NCI-H146 treated with DMSO at 0.1 percent for 48 hours (cell line): Measurements from ENCODE around the gene CSF2.
"Not testable (repeated sequence)": the region's sequence is repeated elsewhere in the genome, so short reads cannot be mapped to it uniquely, and the experiment has no call there.

Experiments
- DNase-seq: peaks from one replicate; lab custom pipeline; 2025; ENCODE audit not compliant: unreplicated experiment; lab: John Stamatoyannopoulos, UW

The CSF2 gene

GRCh38 chr5:132105688-132106087, 32.1 kb downstream of the CSF2 start:
- DNase-seq = no peak

GRCh38 chr5:132108495-132108894, 34.9 kb downstream of the CSF2 start:
- DNase-seq = not testable (repeated sequence)

- DNase-seq = not testable (repeated sequence)
Measured at GRCh38 chr5:132108957-132109356, 35.4 kb downstream of the CSF2 start.

GRCh38 chr5:132109494-132110053, 36.0 kb downstream of the CSF2 start:
- DNase-seq = no peak

GRCh38 chr5:132110195-132110594, 36.6 kb downstream of the CSF2 start:
- no peak for DNase-seq

GRCh38 chr5:132110930-132111329, 37.3 kb downstream of the CSF2 start:
- DNase-seq = no peak

- no peak for DNase-seq
Measured at GRCh38 chr5:132112111-132112510, 38.5 kb downstream of the CSF2 start.

GRCh38 chr5:132114150-132115121, 40.8 kb downstream of the CSF2 start:
- DNase-seq = no peak

GRCh38 chr5:132115375-132115774, 41.8 kb downstream of the CSF2 start:
- no peak for DNase-seq

GRCh38 chr5:132116072-132116471, 42.5 kb downstream of the CSF2 start:
- DNase-seq = no peak

GRCh38 chr5:132116909-132117489, 43.4 kb downstream of the CSF2 start:
- DNase-seq = not testable (repeated sequence)

GRCh38 chr5:132120717-132121116, 47.1 kb downstream of the CSF2 start:
- DNase-seq = not testable (repeated sequence)

- DNase-seq = not testable (repeated sequence)
Measured at GRCh38 chr5:132122971-132123370, 49.4 kb downstream of the CSF2 start.

GRCh38 chr5:132123578-132123977, 50.0 kb downstream of the CSF2 start:
- DNase-seq = not testable (repeated sequence)
